GM23338 (cell line): ENCODE data around the gene CD109.

Source experiments
- CTCF ChIP-seq, 2 experiments: fragments of 200-600 bp in 1 of 2; sonication (generic) in 1 of 2; conservative IDR thresholded peaks; 2 replicates each; pipeline versions ENCODE4 v1.5.1 to v1.6.1; 2016 to 2017; ENCODE audit warnings: antibody characterized with exemption in 2 of 2, low read depth in 2 of 2, mild to moderate bottlenecking in 2 of 2, moderate library complexity in 1 of 2
- EZH2 ChIP-seq: fragments of 200-600 bp; sonication (generic); IDR thresholded peaks from one replicate; pipeline ENCODE4 v1.8.0; 2017; ENCODE audit warnings: antibody characterized with exemption, mild to moderate bottlenecking, low read depth; ENCODE audit not compliant: unreplicated experiment
- EZH2phosphoT487 ChIP-seq: fragments of 200-600 bp; sonication (generic); IDR thresholded peaks from one replicate; pipeline ENCODE4 v1.8.1; 2018; ENCODE audit warnings: antibody characterized with exemption; ENCODE audit not compliant: unreplicated experiment
- JUNB ChIP-seq: IDR thresholded peaks from one replicate; pipeline ENCODE4 v1.6.1; 2016; ENCODE audit warnings: antibody characterized with exemption; ENCODE audit not compliant: unreplicated experiment
- POLR2AphosphoS5 ChIP-seq: IDR thresholded peaks from 2 replicates; pipeline ENCODE4 v1.6.1; 2016; ENCODE audit warnings: antibody characterized with exemption, low read depth

GRCh38 chr6:73870907-73871306 is 174.9 kb downstream of the CD109 start:
- TF ChIP-seq CTCF (conservative IDR thresholded peaks at IDR 0.05; ENCODE audit: low read depth in 2 of 2) (no peak), EZH2 (no peak), EZH2phosphoT487 (no peak), POLR2AphosphoS5 (no peak), JUNB (no peak)
